HG03135 (cell line): ENCODE results near the gene TTC33.

Experiments used
- ATAC-seq: cut with Tn5 transposase; IDR thresholded peaks from one replicate; pipeline ENCODE4 v1.9.1; 2021; ENCODE audit warnings: mild to moderate bottlenecking, moderate library complexity; ENCODE audit not compliant: unreplicated experiment

TTC33 gene

GRCh38 chr5:40681363-40682153, 74.2 kb downstream of the TTC33 start:
- no peak for ATAC-seq

GRCh38 chr5:40680741-40681362, 74.9 kb downstream of the TTC33 start:
- no peak for ATAC-seq

GRCh38 chr5:40679913-40680681, 75.7 kb downstream of the TTC33 start, which contains the start of gene PTGER4:
Gene PTGER4, plus strand, starts transcription at chr5:40679915. Its CDS starts 1,079 bp downstream, at chr5:40680994.
- ATAC-seq, result peak; percentile 16

GRCh38 chr5:40679148-40679912, 76.4 kb downstream of the TTC33 start:
- ATAC-seq, result peak; percentile 59

- no peak for ATAC-seq
These were observed 77.2 kb downstream of the TTC33 start for GRCh38 chr5:40678460-40679147.

- no peak for ATAC-seq
These were observed 77.7 kb downstream of the TTC33 start for GRCh38 chr5:40678026-40678425.

- no peak for ATAC-seq
These were observed 78.3 kb downstream of the TTC33 start for GRCh38 chr5:40677456-40677855.

GRCh38 chr5:40676613-40677343, 79.0 kb downstream of the TTC33 start:
- no peak for ATAC-seq

- ATAC-seq, result no peak
These were observed 80.2 kb downstream of the TTC33 start for GRCh38 chr5:40675396-40676133.

GRCh38 chr5:40674661-40675235, 81.0 kb downstream of the TTC33 start:
- no peak for ATAC-seq

- no peak for ATAC-seq
These were observed 83.3 kb downstream of the TTC33 start for GRCh38 chr5:40672425-40672824.

GRCh38 chr5:40669606-40670390, 86.0 kb downstream of the TTC33 start:
- no peak for ATAC-seq

- ATAC-seq, result no peak
These were observed 88.5 kb downstream of the TTC33 start for GRCh38 chr5:40667161-40667663.

GRCh38 chr5:40666657-40667056, 89.1 kb downstream of the TTC33 start:
- no peak for ATAC-seq

GRCh38 chr5:40665635-40666298, 90.0 kb downstream of the TTC33 start:
- no peak for ATAC-seq

- ATAC-seq, result no peak
These were observed 95.0 kb downstream of the TTC33 start for GRCh38 chr5:40660751-40661150.

GRCh38 chr5:40656766-40657165, 99.0 kb downstream of the TTC33 start:
- ATAC-seq, result no peak
